GM12891 (cell line): ENCODE results near the gene PLEKHF1.

Experiments
- POLR2A ChIP-seq: IDR thresholded peaks from 2 replicates; pipeline ENCODE4 v1.6.1; 2011; ENCODE audit warnings: low read depth, low read length, control low read depth
- SPI1 ChIP-seq: IDR thresholded peaks from 2 replicates; pipeline ENCODE4 v1.6.1; 2011; ENCODE audit warnings: low read depth, low read length, control low read depth

DNA sequence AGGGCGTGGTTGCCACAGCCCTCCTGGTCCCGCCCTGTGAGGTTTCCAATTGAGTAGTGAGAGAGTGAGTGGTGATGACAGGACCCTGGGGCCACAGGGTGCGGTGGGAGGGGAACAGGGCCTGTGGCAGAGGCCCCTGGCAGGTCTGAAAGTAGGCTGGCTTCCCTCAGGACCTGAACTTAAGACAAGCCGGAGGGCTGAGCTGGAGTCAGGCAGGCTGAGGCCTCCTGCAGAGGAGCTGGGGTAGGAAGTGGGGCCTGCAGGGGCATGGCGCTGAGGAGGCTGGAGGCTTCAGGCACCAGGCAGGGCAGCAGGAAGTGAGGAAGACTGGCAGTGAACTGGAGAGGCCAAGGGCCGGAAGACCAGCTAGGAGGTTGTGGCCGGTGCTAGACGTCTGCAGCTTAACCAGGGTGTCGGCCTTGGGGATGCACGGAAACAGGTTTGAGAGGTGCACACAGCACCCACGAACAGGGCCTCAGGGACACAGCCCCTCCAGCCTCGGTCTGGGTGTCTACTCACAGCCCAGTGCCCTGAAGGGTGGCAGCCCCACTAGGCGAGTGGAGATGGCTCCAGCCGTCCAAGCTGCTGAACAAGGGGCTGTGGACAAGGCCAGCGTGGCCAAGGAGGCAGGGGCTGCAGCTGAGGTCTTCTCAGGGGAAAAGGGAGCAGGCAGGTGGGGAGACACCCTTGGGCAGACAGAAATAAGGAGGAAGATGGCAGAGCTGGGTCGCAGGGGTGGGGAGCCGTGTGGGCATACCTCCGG is 41.4 kb upstream of the PLEKHF1 start:
- TF ChIP-seq SPI1 (no peak), POLR2A (no peak)
